GM12878 (cell line): Measurements from ENCODE around the gene RAPGEF4. TPM values are rescaled to one million over a fixed set of nuclear protein-coding genes. Genes with fewer than 3 reads are reported as not detected.

ENCODE experiments used
- ATAC-seq: fragments of 200-7000 bp; cut with Tn5 transposase; 3 replicates; pipeline ENCODE4 v1.9.1; 2020; ENCODE audit warnings: mild to moderate bottlenecking, moderate library complexity
- BruUV-seq: library from RNA; stranded (reverse); fragments of 400-500 nt; replicated peaks from 2 replicates; lab custom pipeline; 2021; lab: Mats Ljungman, UMichigan
- CTCF ChIA-PET: fragments of 300-600 bp; sonication (Branson Sonifier 250); formaldehyde crosslinking; extraction: SDS; loops from one replicate; lab custom pipeline; 2021; ENCODE audit warnings: inconsistent platforms; lab: Yijun Ruan, JAX
- POLR2A ChIA-PET: fragments of 350-600 bp; formaldehyde crosslinking; extraction: SDS; loops from one replicate; lab custom pipeline; 2021; ENCODE audit warnings: inconsistent platforms; lab: Charles Lee
- RAD21 ChIA-PET: fragments of 300-600 bp; sonication (Branson Sonifier 250); formaldehyde crosslinking; loops from one replicate; lab custom pipeline; 2023; ENCODE audit warnings: antibody characterized with exemption; ENCODE audit not compliant: unreplicated experiment; lab: Charles Lee
- SMC1A ChIA-PET: fragments of 300-600 bp; sonication (Branson Sonifier 250); formaldehyde crosslinking; loops from one replicate; lab custom pipeline; 2023; ENCODE audit not compliant: unreplicated experiment, uncharacterized antibody; lab: Charles Lee
- DNase-seq: peaks from one replicate; pipeline ENCODE4 v3.0.0-alpha.2; 2011; ENCODE audit warnings: low read depth, low spot score
- FAIRE-seq: peaks from 3 replicates; lab custom pipeline; 2011; peaks lifted over from hg19 to GRCh38; lab: Jason Lieb, UNC
- H2AFZ ChIP-seq: 2 replicates; pipeline ENCODE4 v1.6.0; 2011; ENCODE audit warnings: low read depth, low read length, control low read depth; ENCODE audit not compliant: control insufficient read depth
- H3K27ac ChIP-seq: 2 replicates; pipeline ENCODE4 v1.5.1; 2011; ENCODE audit warnings: control low read depth; ENCODE audit not compliant: control insufficient read depth, insufficient read depth
- H3K27me3 ChIP-seq, 2 experiments: replicated peaks in 1 of 2; 2 replicates each; pipeline versions ENCODE4 v1.6.0 to v1.6.1; 2011; ENCODE audit warnings: low read length in 1 of 2; ENCODE audit not compliant: control insufficient read depth in 2 of 2, insufficient read depth in 2 of 2
- H3K36me3 ChIP-seq, 2 experiments: 2 replicates each; pipeline ENCODE4 v1.5.1; 2011; ENCODE audit warnings: low read length in 1 of 2; ENCODE audit not compliant: control insufficient read depth in 2 of 2, insufficient read depth in 2 of 2
- H3K4me1 ChIP-seq: 2 replicates; pipeline ENCODE4 v1.6.1; 2011; ENCODE audit warnings: mild to moderate bottlenecking, low read length, moderate library complexity, mixed read lengths; ENCODE audit not compliant: control insufficient read depth, insufficient read depth
- H3K4me2 ChIP-seq: 2 replicates; pipeline ENCODE4 v1.6.0; 2011; ENCODE audit warnings: control low read depth; ENCODE audit not compliant: control insufficient read depth, insufficient read depth
- H3K4me3 ChIP-seq: fragments of 200-600 bp; sonication (generic); 2 replicates; pipeline ENCODE4 v1.5.1; 2016
- H3K79me2 ChIP-seq: 2 replicates; pipeline ENCODE4 v1.6.0; 2011; ENCODE audit warnings: low read length; ENCODE audit not compliant: control insufficient read depth, insufficient read depth
- H3K9ac ChIP-seq: 2 replicates; pipeline ENCODE4 v1.8.0; 2011; ENCODE audit warnings: low read length, control low read depth, mixed read lengths; ENCODE audit not compliant: control insufficient read depth, insufficient read depth
- H3K9me3 ChIP-seq: replicated peaks from 3 replicates; pipeline ENCODE4 v1.5.1; 2011; ENCODE audit warnings: mild to moderate bottlenecking, low read length; ENCODE audit not compliant: control insufficient read depth, insufficient read depth
- H4K20me1 ChIP-seq: 2 replicates; pipeline ENCODE4 v1.6.0; 2011; ENCODE audit not compliant: control insufficient read depth, insufficient read depth
- BRCA1 ChIP-seq: IDR thresholded peaks from 2 replicates; pipeline ENCODE4 v1.6.1; 2011; ENCODE audit warnings: low read depth, low read length, improper control_type of control experiment
- CTCF ChIP-seq, 3 experiments: IDR thresholded peaks in 2 of 3; conservative IDR thresholded peaks in 1 of 3; 2 replicates each; pipeline ENCODE4 v1.5.1; 2011; ENCODE audit warnings: low read depth in 3 of 3, low read length in 3 of 3, mild to moderate bottlenecking in 3 of 3, control low read depth in 2 of 3, moderate library complexity in 2 of 3, inconsistent platforms in 1 of 3, mixed read lengths in 1 of 3; ENCODE audit not compliant: control insufficient read depth in 2 of 3, insufficient read depth in 1 of 3; ENCODE audit errors: extremely low read depth in 1 of 3
- FOS ChIP-seq: IDR thresholded peaks from 3 replicates; pipeline ENCODE4 v1.6.1; 2011; ENCODE audit warnings: borderline replicate concordance; ENCODE audit not compliant: insufficient read length; ENCODE audit errors: extremely low read depth
- NFXL1 ChIP-seq: fragments of 450-650 bp; IDR thresholded peaks from 2 replicates; pipeline ENCODE4 v1.6.1; 2017; ENCODE audit warnings: antibody characterized with exemption, mild to moderate bottlenecking, borderline replicate concordance
- PKNOX1 ChIP-seq: fragments of 450-650 bp; IDR thresholded peaks from 2 replicates; pipeline ENCODE4 v1.6.1; 2016; ENCODE audit warnings: mild to moderate bottlenecking
- RAD21 ChIP-seq: IDR thresholded peaks from 2 replicates; pipeline ENCODE4 v1.6.1; 2011; ENCODE audit warnings: mild to moderate bottlenecking, low read depth, low read length, moderate library complexity; ENCODE audit not compliant: insufficient read depth
- RAD51 ChIP-seq: fragments of 450-650 bp; IDR thresholded peaks from 2 replicates; pipeline ENCODE4 v1.6.1; 2016; ENCODE audit warnings: moderate library complexity, mild to moderate bottlenecking, inconsistent platforms
- SIX5 ChIP-seq: IDR thresholded peaks from 2 replicates; pipeline ENCODE4 v1.6.1; 2011; ENCODE audit warnings: mild to moderate bottlenecking, low read depth, low read length, moderate library complexity; ENCODE audit not compliant: severe bottlenecking
- SMARCA5 ChIP-seq: fragments of 450-650 bp; IDR thresholded peaks from 2 replicates; pipeline ENCODE4 v1.6.1; 2017; ENCODE audit warnings: mild to moderate bottlenecking
- SMC3 ChIP-seq: IDR thresholded peaks from 2 replicates; pipeline ENCODE4 v1.6.1; 2011; ENCODE audit warnings: low read length, improper control_type of control experiment, borderline replicate concordance
- SREBF1 ChIP-seq: IDR thresholded peaks from 2 replicates; pipeline ENCODE4 v1.6.1; 2012; ENCODE audit warnings: mild to moderate bottlenecking, low read length
- SUZ12 ChIP-seq: fragments of 200-600 bp; sonication (generic); IDR thresholded peaks from one replicate; pipeline ENCODE4 v1.6.1; 2018; ENCODE audit warnings: antibody characterized with exemption, mild to moderate bottlenecking; ENCODE audit not compliant: unreplicated experiment
- TCF7 ChIP-seq: IDR thresholded peaks from 2 replicates; pipeline ENCODE4 v1.6.1; 2014; ENCODE audit warnings: antibody characterized with exemption, borderline replicate concordance
- USF1 ChIP-seq: IDR thresholded peaks from 2 replicates; pipeline ENCODE4 v1.6.1; 2011; ENCODE audit warnings: borderline replicate concordance, low read depth, mild to moderate bottlenecking, moderate library complexity, mixed read lengths, low read length; ENCODE audit not compliant: insufficient read depth; ENCODE audit errors: extremely low read length
- ZBED1 ChIP-seq: IDR thresholded peaks from 2 replicates; pipeline ENCODE4 v1.6.1; 2016; ENCODE audit warnings: borderline replicate concordance
- ZNF24 ChIP-seq: fragments of 450-650 bp; IDR thresholded peaks from 2 replicates; pipeline ENCODE4 v1.6.1; 2017; ENCODE audit warnings: antibody characterized with exemption, mild to moderate bottlenecking
- WGBS: methylation state at CpG from one replicate; pipeline ENCODE4 v1.1.6; 2016; ENCODE audit warnings: low lambda C conversion rate; ENCODE audit not compliant: insufficient replicate concordance, insufficient coverage; ENCODE audit errors: missing lambda C conversion rate; 5-methylcytosine and 5-hydroxymethylcytosine counted together
- in situ Hi-C: fragments of 300-500 bp; cut with MboI; formaldehyde crosslinking; loops from 9 replicates; pipeline ENCODE4 v1.14.3; 2018; ENCODE audit warnings: mixed read lengths
- intact Hi-C: fragments of 100-400 bp; cut with micrococcal nuclease; formaldehyde crosslinking; loops from one replicate; pipeline ENCODE4 v1.14.2; 2022; ENCODE audit not compliant: unreplicated experiment
- polyA plus RNA-seq, 11 experiments: library from polyadenylated mRNA; depleted of rRNA in 4 of 11; unstranded in 6 of 11; stranded (reverse) in 5 of 11; fragments of >200 nt; fragmentation: Nextera tagmentation in 4 of 11; fragmentation: Illumina TruSeq in 1 of 11; extraction: Ambion mirVana in 4 of 11; extraction: Trizol in 1 of 11; gene quantifications; 1 replicate in 1 of 11; 2 replicates in 10 of 11; pipeline versions ENCODE4 v1.2.1 to v1.2.3, GENCODE V29; 2011 to 2016; ENCODE audit warnings: inconsistent platforms in 2 of 11, missing spikeins in 2 of 11, low read depth in 1 of 11
- total RNA-seq, 4 experiments: library from RNA; depleted of rRNA in 3 of 4; stranded (reverse); fragments of >200 nt in 3 of 4; fragmentation: Illumina TruSeq in 1 of 4; extraction: Trizol in 1 of 4; gene quantifications; 2 replicates each; pipeline versions ENCODE4 v1.2.1 to v1.2.3, GENCODE V29; 2013 to 2021
- TF ChIP-seq, protein P1 (sequence below): IDR thresholded peaks from 2 replicates; pipeline ENCODE4 v1.6.1; 2012; ENCODE audit warnings: low read length, inconsistent platforms
- TF ChIP-seq, protein P2 (sequence below): fragments of 150-350 bp; IDR thresholded peaks from 2 replicates; pipeline ENCODE4 v1.6.1; 2014; ENCODE audit warnings: mild to moderate bottlenecking, low read depth, low read length

The RAPGEF4 gene
- total and polyA plus RNA-seq, 10 of the 15 experiments (the other 5 are each of a cell fraction or from before 2014, with no cell fraction given) = 0.18 TPM; not detected in 8

DNA sequence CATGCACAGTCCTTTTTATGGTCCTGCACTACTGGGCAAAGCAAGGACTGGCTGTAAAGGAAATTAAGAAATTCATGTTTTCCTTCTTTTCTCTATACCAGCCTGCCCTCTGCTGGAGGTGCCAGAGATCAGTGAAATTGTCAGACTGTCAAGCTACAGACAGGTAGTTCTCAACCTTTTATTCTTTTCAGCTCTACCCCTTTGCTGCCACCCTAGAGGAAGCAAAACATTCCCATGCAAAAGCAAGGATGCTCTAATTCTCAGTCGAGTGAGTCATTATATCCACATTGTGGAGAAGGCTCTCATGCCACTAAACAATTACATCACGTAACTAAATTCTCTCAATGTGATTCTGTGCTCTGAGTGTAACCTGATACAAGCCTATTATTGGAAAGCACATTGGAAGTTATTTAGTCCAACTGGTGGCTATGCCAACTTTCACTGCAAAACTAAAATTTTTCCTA lies 25.0 kb upstream of the RAPGEF4 start:
- no peak overlapping the region for H3K4me3 ChIP-seq
- ChIA-PET POLR2A (no interaction called here), SMC1A (interaction anchor here (0.7 kb wide), 1 partner anchor 24 kb away, joined by 4 read pairs; no protein-coding TSS in a partner anchor), RAD21 (interaction anchor here (0.6 to 0.7 kb wide), 2 partner anchors 653 to 995 kb away, joined by 3 read pairs; no protein-coding TSS in a partner anchor), CTCF (interaction anchor here (0.6 to 3.1 kb wide), 12 partner anchors 8 to 117 kb away, joined by 3 to 13 read pairs (median 5); no protein-coding TSS in a partner anchor)
- H3K9me3 ChIP-seq = no peaks in the 10 kb centered on the region
- no peak overlapping the region for H3K9ac ChIP-seq
- no peak overlapping the region for H3K4me2 ChIP-seq
- H3K4me1 ChIP-seq = no peaks in the 10 kb centered on the region
- in situ Hi-C loops (no loop called here), intact Hi-C loops (loop anchor here (2.0 to 10.0 kb wide), 3 partner anchors 118 to 226 kb away; no protein-coding TSS in a partner anchor)
- H3K79me2 ChIP-seq = no peaks in the 10 kb centered on the region
- WGBS = 28% methylated on average over 2 of the region's 2 CpGs
- no TSS peak for BruUV-seq
- DNase-seq (no peak), FAIRE-seq (no peak), ATAC-seq (peak; percentile 55)
- H3K27ac ChIP-seq = no peak overlapping the region
- H3K36me3 ChIP-seq = no peaks in the 10 kb centered on the region
- no peaks in the 10 kb centered on the region for H4K20me1 ChIP-seq
- peaks cover 0 to 6% of the 10 kb centered on the region in 2 experiments; a peak in 2 of 4 replicates for H3K27me3 ChIP-seq
- no peak overlapping the region for H2AFZ ChIP-seq
- no peak for TF ChIP-seq TCF7
- no peak for TF ChIP-seq PKNOX1
- no peak for TF ChIP-seq USF1
- TF ChIP-seq, protein P1, sequence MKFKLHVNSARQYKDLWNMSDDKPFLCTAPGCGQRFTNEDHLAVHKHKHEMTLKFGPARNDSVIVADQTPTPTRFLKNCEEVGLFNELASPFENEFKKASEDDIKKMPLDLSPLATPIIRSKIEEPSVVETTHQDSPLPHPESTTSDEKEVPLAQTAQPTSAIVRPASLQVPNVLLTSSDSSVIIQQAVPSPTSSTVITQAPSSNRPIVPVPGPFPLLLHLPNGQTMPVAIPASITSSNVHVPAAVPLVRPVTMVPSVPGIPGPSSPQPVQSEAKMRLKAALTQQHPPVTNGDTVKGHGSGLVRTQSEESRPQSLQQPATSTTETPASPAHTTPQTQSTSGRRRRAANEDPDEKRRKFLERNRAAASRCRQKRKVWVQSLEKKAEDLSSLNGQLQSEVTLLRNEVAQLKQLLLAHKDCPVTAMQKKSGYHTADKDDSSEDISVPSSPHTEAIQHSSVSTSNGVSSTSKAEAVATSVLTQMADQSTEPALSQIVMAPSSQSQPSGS = no peak
- TF ChIP-seq ZNF24 = no peak
- no peak for TF ChIP-seq SUZ12
- no peak for TF ChIP-seq SREBF1
- no peak for TF ChIP-seq FOS
- peak; percentile 55; the same call in 1 of the 2 replicates for TF ChIP-seq SMC3
- peak; percentile 61 to 67 (median 63); a peak in 5 of 6 replicates for TF ChIP-seq CTCF (IDR thresholded peaks at IDR 0.05 in 2 of 3, conservative IDR thresholded peaks at IDR 0.05 in 1 of 3; ENCODE audit: control insufficient read depth in 2 of 3, extremely low read depth in 1 of 3, insufficient read depth in 1 of 3, low read depth in 3 of 3, low read length in 3 of 3)
- no peak for TF ChIP-seq ZBED1
- no peak for TF ChIP-seq RAD51
- no peak for TF ChIP-seq NFXL1
- TF ChIP-seq SMARCA5 = no peak
- no peak for TF ChIP-seq SIX5
- peak; percentile 75 for TF ChIP-seq RAD21
- TF ChIP-seq, protein P2, sequence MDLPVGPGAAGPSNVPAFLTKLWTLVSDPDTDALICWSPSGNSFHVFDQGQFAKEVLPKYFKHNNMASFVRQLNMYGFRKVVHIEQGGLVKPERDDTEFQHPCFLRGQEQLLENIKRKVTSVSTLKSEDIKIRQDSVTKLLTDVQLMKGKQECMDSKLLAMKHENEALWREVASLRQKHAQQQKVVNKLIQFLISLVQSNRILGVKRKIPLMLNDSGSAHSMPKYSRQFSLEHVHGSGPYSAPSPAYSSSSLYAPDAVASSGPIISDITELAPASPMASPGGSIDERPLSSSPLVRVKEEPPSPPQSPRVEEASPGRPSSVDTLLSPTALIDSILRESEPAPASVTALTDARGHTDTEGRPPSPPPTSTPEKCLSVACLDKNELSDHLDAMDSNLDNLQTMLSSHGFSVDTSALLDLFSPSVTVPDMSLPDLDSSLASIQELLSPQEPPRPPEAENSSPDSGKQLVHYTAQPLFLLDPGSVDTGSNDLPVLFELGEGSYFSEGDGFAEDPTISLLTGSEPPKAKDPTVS = no peak
- TF ChIP-seq BRCA1 = no peak
